ENCODE data around the gene REL.

The REL gene

DNA sequence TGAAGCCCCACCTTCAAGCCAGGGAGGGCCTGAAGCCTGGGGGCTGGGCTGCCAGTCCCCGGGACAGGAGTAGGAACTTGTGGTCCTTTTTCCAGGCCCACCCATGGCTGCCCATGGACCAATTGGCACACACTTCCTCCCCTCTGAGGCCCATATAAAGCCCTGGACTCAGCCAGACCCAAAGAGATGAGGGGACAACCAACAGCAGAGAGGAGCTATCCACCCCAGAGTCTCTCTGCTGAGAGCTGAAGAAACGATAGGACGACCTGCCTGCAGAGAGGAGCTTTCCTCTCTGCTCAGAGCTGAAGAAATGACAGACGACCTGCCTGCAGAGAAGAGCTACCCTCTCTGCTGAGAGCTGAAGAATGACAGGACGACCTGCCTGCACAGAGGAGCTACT, 92.3 kb downstream of the REL start:
- TF ChIP-seq, protein P1, sequence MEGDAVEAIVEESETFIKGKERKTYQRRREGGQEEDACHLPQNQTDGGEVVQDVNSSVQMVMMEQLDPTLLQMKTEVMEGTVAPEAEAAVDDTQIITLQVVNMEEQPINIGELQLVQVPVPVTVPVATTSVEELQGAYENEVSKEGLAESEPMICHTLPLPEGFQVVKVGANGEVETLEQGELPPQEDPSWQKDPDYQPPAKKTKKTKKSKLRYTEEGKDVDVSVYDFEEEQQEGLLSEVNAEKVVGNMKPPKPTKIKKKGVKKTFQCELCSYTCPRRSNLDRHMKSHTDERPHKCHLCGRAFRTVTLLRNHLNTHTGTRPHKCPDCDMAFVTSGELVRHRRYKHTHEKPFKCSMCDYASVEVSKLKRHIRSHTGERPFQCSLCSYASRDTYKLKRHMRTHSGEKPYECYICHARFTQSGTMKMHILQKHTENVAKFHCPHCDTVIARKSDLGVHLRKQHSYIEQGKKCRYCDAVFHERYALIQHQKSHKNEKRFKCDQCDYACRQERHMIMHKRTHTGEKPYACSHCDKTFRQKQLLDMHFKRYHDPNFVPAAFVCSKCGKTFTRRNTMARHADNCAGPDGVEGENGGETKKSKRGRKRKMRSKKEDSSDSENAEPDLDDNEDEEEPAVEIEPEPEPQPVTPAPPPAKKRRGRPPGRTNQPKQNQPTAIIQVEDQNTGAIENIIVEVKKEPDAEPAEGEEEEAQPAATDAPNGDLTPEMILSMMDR (IDR thresholded peaks at IDR 0.05; ENCODE audit: low read length, missing control alignments): no peak

DNA sequence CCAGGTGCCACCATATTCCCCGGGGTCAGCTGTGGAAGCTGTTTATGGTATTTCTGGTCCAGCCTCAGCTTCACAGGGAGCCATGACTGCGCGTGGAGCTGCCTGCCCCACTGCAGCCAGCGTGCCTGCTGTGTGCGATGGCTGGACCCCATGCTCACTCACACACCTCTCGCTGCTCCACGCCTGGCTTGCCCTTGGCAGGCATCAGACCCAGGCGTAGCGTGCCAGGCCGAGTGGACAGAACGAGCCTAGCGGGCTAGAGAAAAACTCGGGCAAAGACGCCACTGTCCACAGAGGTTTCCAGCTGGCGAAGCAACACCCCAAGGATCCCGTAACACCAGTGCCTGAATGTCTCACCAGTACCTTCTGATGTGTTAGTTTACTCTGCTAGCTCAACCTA, 93.3 kb downstream of the REL start:
- no peak for DNase-seq (ENCODE audit: low read depth)
- TF ChIP-seq, protein P1 (IDR thresholded peaks at IDR 0.05; ENCODE audit: low read length, missing control alignments): no peak
- no peak overlapping the region for H3K4me3 ChIP-seq (replicated peaks; ENCODE audit: low read depth, low read length)

More for the DNA sequence above, 92.3 kb downstream of the REL start:
- H3K4me3 ChIP-seq (replicated peaks; ENCODE audit: low read depth, low read length): no peak overlapping the region
- no peak for DNase-seq (ENCODE audit: low read depth)
